GM12878 (cell line): Measurements from ENCODE around the gene SERPINB4. TPM values are rescaled to one million over a fixed set of nuclear protein-coding genes. Genes with fewer than 3 reads are reported as not detected.

Source experiments
- ATAC-seq: fragments of 200-7000 bp; cut with Tn5 transposase; 3 replicates; pipeline ENCODE4 v1.9.1; 2020; ENCODE audit warnings: mild to moderate bottlenecking, moderate library complexity
- BruUV-seq: library from RNA; stranded (reverse); fragments of 400-500 nt; replicated peaks from 2 replicates; lab custom pipeline; 2021; lab: Mats Ljungman, UMichigan
- CTCF ChIA-PET: fragments of 300-600 bp; sonication (Branson Sonifier 250); formaldehyde crosslinking; extraction: SDS; loops from one replicate; lab custom pipeline; 2021; ENCODE audit warnings: inconsistent platforms; lab: Yijun Ruan, JAX
- POLR2A ChIA-PET: fragments of 350-600 bp; formaldehyde crosslinking; extraction: SDS; loops from one replicate; lab custom pipeline; 2021; ENCODE audit warnings: inconsistent platforms; lab: Charles Lee
- RAD21 ChIA-PET: fragments of 300-600 bp; sonication (Branson Sonifier 250); formaldehyde crosslinking; loops from one replicate; lab custom pipeline; 2023; ENCODE audit warnings: antibody characterized with exemption; ENCODE audit not compliant: unreplicated experiment; lab: Charles Lee
- SMC1A ChIA-PET: fragments of 300-600 bp; sonication (Branson Sonifier 250); formaldehyde crosslinking; loops from one replicate; lab custom pipeline; 2023; ENCODE audit not compliant: unreplicated experiment, uncharacterized antibody; lab: Charles Lee
- DNase-seq: peaks from one replicate; pipeline ENCODE4 v3.0.0-alpha.2; 2011; ENCODE audit warnings: low read depth, low spot score
- FAIRE-seq: peaks from 3 replicates; lab custom pipeline; 2011; peaks lifted over from hg19 to GRCh38; lab: Jason Lieb, UNC
- H2AFZ ChIP-seq: 2 replicates; pipeline ENCODE4 v1.6.0; 2011; ENCODE audit warnings: low read depth, low read length, control low read depth; ENCODE audit not compliant: control insufficient read depth
- H3K27ac ChIP-seq: 2 replicates; pipeline ENCODE4 v1.5.1; 2011; ENCODE audit warnings: control low read depth; ENCODE audit not compliant: control insufficient read depth, insufficient read depth
- H3K27me3 ChIP-seq, 2 experiments: replicated peaks in 1 of 2; 2 replicates each; pipeline versions ENCODE4 v1.6.0 to v1.6.1; 2011; ENCODE audit warnings: low read length in 1 of 2; ENCODE audit not compliant: control insufficient read depth in 2 of 2, insufficient read depth in 2 of 2
- H3K36me3 ChIP-seq, 2 experiments: 2 replicates each; pipeline ENCODE4 v1.5.1; 2011; ENCODE audit warnings: low read length in 1 of 2; ENCODE audit not compliant: control insufficient read depth in 2 of 2, insufficient read depth in 2 of 2
- H3K4me1 ChIP-seq: 2 replicates; pipeline ENCODE4 v1.6.1; 2011; ENCODE audit warnings: mild to moderate bottlenecking, low read length, moderate library complexity, mixed read lengths; ENCODE audit not compliant: control insufficient read depth, insufficient read depth
- H3K4me2 ChIP-seq: 2 replicates; pipeline ENCODE4 v1.6.0; 2011; ENCODE audit warnings: control low read depth; ENCODE audit not compliant: control insufficient read depth, insufficient read depth
- H3K4me3 ChIP-seq: fragments of 200-600 bp; sonication (generic); 2 replicates; pipeline ENCODE4 v1.5.1; 2016
- H3K79me2 ChIP-seq: 2 replicates; pipeline ENCODE4 v1.6.0; 2011; ENCODE audit warnings: low read length; ENCODE audit not compliant: control insufficient read depth, insufficient read depth
- H3K9ac ChIP-seq: 2 replicates; pipeline ENCODE4 v1.8.0; 2011; ENCODE audit warnings: low read length, control low read depth, mixed read lengths; ENCODE audit not compliant: control insufficient read depth, insufficient read depth
- H3K9me3 ChIP-seq: replicated peaks from 3 replicates; pipeline ENCODE4 v1.5.1; 2011; ENCODE audit warnings: mild to moderate bottlenecking, low read length; ENCODE audit not compliant: control insufficient read depth, insufficient read depth
- H4K20me1 ChIP-seq: 2 replicates; pipeline ENCODE4 v1.6.0; 2011; ENCODE audit not compliant: control insufficient read depth, insufficient read depth
- JUND ChIP-seq: IDR thresholded peaks from 2 replicates; pipeline ENCODE4 v1.6.1; 2012; ENCODE audit warnings: low read depth, mild to moderate bottlenecking, low read length, improper control_type of control experiment, moderate library complexity
- NFXL1 ChIP-seq: fragments of 450-650 bp; IDR thresholded peaks from 2 replicates; pipeline ENCODE4 v1.6.1; 2017; ENCODE audit warnings: antibody characterized with exemption, mild to moderate bottlenecking, borderline replicate concordance
- SMC3 ChIP-seq: IDR thresholded peaks from 2 replicates; pipeline ENCODE4 v1.6.1; 2011; ENCODE audit warnings: low read length, improper control_type of control experiment, borderline replicate concordance
- STAT3 ChIP-seq: IDR thresholded peaks from 2 replicates; pipeline ENCODE4 v1.6.1; 2011; ENCODE audit warnings: low read depth, low read length, improper control_type of control experiment
- SUZ12 ChIP-seq: fragments of 200-600 bp; sonication (generic); IDR thresholded peaks from one replicate; pipeline ENCODE4 v1.6.1; 2018; ENCODE audit warnings: antibody characterized with exemption, mild to moderate bottlenecking; ENCODE audit not compliant: unreplicated experiment
- ZNF207 ChIP-seq: fragments of 450-650 bp; IDR thresholded peaks from 2 replicates; pipeline ENCODE4 v1.6.1; 2014; ENCODE audit warnings: antibody characterized with exemption, mild to moderate bottlenecking, borderline replicate concordance
- WGBS: methylation state at CpG from one replicate; pipeline ENCODE4 v1.1.6; 2016; ENCODE audit warnings: low lambda C conversion rate; ENCODE audit not compliant: insufficient replicate concordance, insufficient coverage; ENCODE audit errors: missing lambda C conversion rate; 5-methylcytosine and 5-hydroxymethylcytosine counted together
- in situ Hi-C: fragments of 300-500 bp; cut with MboI; formaldehyde crosslinking; loops from 9 replicates; pipeline ENCODE4 v1.14.3; 2018; ENCODE audit warnings: mixed read lengths
- intact Hi-C: fragments of 100-400 bp; cut with micrococcal nuclease; formaldehyde crosslinking; loops from one replicate; pipeline ENCODE4 v1.14.2; 2022; ENCODE audit not compliant: unreplicated experiment
- polyA plus RNA-seq, 11 experiments: library from polyadenylated mRNA; depleted of rRNA in 4 of 11; unstranded in 6 of 11; stranded (reverse) in 5 of 11; fragments of >200 nt; fragmentation: Nextera tagmentation in 4 of 11; fragmentation: Illumina TruSeq in 1 of 11; extraction: Ambion mirVana in 4 of 11; extraction: Trizol in 1 of 11; gene quantifications; 1 replicate in 1 of 11; 2 replicates in 10 of 11; pipeline versions ENCODE4 v1.2.1 to v1.2.3, GENCODE V29; 2011 to 2016; ENCODE audit warnings: inconsistent platforms in 2 of 11, missing spikeins in 2 of 11, low read depth in 1 of 11
- total RNA-seq, 4 experiments: library from RNA; depleted of rRNA in 3 of 4; stranded (reverse); fragments of >200 nt in 3 of 4; fragmentation: Illumina TruSeq in 1 of 4; extraction: Trizol in 1 of 4; gene quantifications; 2 replicates each; pipeline versions ENCODE4 v1.2.1 to v1.2.3, GENCODE V29; 2013 to 2021
- TF ChIP-seq, protein P1 (sequence below): IDR thresholded peaks from 2 replicates; pipeline ENCODE4 v1.6.1; 2012; ENCODE audit warnings: low read length, inconsistent platforms
- TF ChIP-seq, protein P2 (sequence below): fragments of 150-350 bp; IDR thresholded peaks from 2 replicates; pipeline ENCODE4 v1.6.1; 2016; ENCODE audit warnings: low read depth, low read length
- TF ChIP-seq, protein P3 (sequence below): IDR thresholded peaks from 2 replicates; pipeline ENCODE4 v1.6.1; 2012; ENCODE audit warnings: mild to moderate bottlenecking, low read depth, low read length
- TF ChIP-seq, protein P4 (sequence below): fragments of 450-650 bp; formaldehyde crosslinking; IDR thresholded peaks from 2 replicates; pipeline ENCODE4 v1.4.0; 2022; ENCODE audit warnings: mild to moderate bottlenecking, moderate library complexity

SERPINB4 gene
- total and polyA plus RNA-seq, 10 of the 15 experiments (the other 5 are each of a cell fraction or from before 2014, with no cell fraction given) = not detected

DNA sequence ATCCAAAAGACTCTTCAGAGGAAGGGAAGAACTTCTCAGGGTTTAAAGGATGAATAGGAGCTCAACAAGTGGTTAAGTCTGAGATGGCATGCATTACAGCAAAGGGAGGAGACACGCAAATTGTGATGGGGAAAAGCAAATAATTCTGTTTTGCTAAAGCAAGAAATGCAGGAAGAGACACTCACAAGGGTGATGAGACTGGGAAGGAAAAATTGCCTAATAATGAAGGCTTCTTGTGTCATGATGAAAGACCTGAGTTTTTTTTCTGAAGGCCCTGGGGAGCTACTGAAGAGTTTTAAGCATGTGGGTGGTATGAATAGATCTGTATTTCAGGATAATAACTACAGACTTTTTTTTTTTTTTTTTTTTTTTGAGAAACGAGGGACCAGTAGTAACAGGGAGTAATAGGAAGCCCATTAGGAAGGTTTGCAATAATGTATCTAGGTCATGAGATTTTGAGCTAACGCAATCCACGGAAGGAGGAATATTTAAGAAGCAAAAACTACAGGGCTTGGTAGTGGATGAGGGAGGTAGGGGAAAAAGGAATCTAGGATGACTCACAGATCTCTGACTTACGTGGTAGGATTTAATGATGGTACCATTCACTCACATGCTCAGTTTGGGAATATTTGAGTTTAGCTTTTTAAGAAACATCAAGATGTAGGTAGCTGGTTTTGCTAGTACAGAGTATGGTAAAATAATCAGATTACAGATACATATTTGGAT lies 33.6 kb upstream of the SERPINB4 start:
- CTCF ChIA-PET = interaction anchor here (1.2 to 3.7 kb wide), 3 partner anchors 9 to 159 kb away, joined by 5 to 17 read pairs (median 6); no protein-coding TSS in a partner anchor
- BruUV-seq = no TSS peak
- SMC1A ChIA-PET = interaction anchor here (1.0 to 1.3 kb wide), 2 partner anchors 13 to 159 kb away, joined by 3 to 4 read pairs; no protein-coding TSS in a partner anchor
- intact Hi-C loops = no loop called here
- FAIRE-seq = no peak
- RAD21 ChIA-PET = interaction anchor here (1.4 kb wide), 1 partner anchor 160 kb away, joined by 5 read pairs; no protein-coding TSS in a partner anchor
- POLR2A ChIA-PET = interaction anchor here (0.7 kb wide), 1 partner anchor 160 kb away, joined by 3 read pairs; no protein-coding TSS in a partner anchor
- H3K27ac ChIP-seq = no peak overlapping the region
- 50% methylated on average over 4 of the region's 5 CpGs for WGBS
- no peak overlapping the region for H3K4me2 ChIP-seq
- no peak overlapping the region for H2AFZ ChIP-seq
- no peak overlapping the region for H3K4me3 ChIP-seq
- in situ Hi-C loops = loop anchor here (10.0 kb wide), 1 partner anchor 153 kb away; no protein-coding TSS in a partner anchor
- H3K9ac ChIP-seq = no peak overlapping the region
- H3K4me1 ChIP-seq = no peaks in the 10 kb centered on the region
- no peak for DNase-seq
- H3K9me3 ChIP-seq = no peaks in the 10 kb centered on the region
- no peaks in the 10 kb centered on the region for H4K20me1 ChIP-seq
- no peaks in the 10 kb centered on the region for H3K79me2 ChIP-seq
- H3K27me3 ChIP-seq = no peaks in the 10 kb centered on the region
- no peaks in the 10 kb centered on the region for H3K36me3 ChIP-seq
- no peak for ATAC-seq
- TF ChIP-seq, protein P1, sequence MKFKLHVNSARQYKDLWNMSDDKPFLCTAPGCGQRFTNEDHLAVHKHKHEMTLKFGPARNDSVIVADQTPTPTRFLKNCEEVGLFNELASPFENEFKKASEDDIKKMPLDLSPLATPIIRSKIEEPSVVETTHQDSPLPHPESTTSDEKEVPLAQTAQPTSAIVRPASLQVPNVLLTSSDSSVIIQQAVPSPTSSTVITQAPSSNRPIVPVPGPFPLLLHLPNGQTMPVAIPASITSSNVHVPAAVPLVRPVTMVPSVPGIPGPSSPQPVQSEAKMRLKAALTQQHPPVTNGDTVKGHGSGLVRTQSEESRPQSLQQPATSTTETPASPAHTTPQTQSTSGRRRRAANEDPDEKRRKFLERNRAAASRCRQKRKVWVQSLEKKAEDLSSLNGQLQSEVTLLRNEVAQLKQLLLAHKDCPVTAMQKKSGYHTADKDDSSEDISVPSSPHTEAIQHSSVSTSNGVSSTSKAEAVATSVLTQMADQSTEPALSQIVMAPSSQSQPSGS = no peak
- TF ChIP-seq JUND (no peak), NFXL1 (no peak), SUZ12 (no peak), SMC3 (no peak), ZNF207 (no peak), STAT3 (no peak)
- TF ChIP-seq, protein P2, sequence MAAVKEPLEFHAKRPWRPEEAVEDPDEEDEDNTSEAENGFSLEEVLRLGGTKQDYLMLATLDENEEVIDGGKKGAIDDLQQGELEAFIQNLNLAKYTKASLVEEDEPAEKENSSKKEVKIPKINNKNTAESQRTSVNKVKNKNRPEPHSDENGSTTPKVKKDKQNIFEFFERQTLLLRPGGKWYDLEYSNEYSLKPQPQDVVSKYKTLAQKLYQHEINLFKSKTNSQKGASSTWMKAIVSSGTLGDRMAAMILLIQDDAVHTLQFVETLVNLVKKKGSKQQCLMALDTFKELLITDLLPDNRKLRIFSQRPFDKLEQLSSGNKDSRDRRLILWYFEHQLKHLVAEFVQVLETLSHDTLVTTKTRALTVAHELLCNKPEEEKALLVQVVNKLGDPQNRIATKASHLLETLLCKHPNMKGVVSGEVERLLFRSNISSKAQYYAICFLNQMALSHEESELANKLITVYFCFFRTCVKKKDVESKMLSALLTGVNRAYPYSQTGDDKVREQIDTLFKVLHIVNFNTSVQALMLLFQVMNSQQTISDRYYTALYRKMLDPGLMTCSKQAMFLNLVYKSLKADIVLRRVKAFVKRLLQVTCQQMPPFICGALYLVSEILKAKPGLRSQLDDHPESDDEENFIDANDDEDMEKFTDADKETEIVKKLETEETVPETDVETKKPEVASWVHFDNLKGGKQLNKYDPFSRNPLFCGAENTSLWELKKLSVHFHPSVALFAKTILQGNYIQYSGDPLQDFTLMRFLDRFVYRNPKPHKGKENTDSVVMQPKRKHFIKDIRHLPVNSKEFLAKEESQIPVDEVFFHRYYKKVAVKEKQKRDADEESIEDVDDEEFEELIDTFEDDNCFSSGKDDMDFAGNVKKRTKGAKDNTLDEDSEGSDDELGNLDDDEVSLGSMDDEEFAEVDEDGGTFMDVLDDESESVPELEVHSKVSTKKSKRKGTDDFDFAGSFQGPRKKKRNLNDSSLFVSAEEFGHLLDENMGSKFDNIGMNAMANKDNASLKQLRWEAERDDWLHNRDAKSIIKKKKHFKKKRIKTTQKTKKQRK = no peak
- TF ChIP-seq, protein P3, sequence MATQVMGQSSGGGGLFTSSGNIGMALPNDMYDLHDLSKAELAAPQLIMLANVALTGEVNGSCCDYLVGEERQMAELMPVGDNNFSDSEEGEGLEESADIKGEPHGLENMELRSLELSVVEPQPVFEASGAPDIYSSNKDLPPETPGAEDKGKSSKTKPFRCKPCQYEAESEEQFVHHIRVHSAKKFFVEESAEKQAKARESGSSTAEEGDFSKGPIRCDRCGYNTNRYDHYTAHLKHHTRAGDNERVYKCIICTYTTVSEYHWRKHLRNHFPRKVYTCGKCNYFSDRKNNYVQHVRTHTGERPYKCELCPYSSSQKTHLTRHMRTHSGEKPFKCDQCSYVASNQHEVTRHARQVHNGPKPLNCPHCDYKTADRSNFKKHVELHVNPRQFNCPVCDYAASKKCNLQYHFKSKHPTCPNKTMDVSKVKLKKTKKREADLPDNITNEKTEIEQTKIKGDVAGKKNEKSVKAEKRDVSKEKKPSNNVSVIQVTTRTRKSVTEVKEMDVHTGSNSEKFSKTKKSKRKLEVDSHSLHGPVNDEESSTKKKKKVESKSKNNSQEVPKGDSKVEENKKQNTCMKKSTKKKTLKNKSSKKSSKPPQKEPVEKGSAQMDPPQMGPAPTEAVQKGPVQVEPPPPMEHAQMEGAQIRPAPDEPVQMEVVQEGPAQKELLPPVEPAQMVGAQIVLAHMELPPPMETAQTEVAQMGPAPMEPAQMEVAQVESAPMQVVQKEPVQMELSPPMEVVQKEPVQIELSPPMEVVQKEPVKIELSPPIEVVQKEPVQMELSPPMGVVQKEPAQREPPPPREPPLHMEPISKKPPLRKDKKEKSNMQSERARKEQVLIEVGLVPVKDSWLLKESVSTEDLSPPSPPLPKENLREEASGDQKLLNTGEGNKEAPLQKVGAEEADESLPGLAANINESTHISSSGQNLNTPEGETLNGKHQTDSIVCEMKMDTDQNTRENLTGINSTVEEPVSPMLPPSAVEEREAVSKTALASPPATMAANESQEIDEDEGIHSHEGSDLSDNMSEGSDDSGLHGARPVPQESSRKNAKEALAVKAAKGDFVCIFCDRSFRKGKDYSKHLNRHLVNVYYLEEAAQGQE = no peak
- TF ChIP-seq, protein P4, sequence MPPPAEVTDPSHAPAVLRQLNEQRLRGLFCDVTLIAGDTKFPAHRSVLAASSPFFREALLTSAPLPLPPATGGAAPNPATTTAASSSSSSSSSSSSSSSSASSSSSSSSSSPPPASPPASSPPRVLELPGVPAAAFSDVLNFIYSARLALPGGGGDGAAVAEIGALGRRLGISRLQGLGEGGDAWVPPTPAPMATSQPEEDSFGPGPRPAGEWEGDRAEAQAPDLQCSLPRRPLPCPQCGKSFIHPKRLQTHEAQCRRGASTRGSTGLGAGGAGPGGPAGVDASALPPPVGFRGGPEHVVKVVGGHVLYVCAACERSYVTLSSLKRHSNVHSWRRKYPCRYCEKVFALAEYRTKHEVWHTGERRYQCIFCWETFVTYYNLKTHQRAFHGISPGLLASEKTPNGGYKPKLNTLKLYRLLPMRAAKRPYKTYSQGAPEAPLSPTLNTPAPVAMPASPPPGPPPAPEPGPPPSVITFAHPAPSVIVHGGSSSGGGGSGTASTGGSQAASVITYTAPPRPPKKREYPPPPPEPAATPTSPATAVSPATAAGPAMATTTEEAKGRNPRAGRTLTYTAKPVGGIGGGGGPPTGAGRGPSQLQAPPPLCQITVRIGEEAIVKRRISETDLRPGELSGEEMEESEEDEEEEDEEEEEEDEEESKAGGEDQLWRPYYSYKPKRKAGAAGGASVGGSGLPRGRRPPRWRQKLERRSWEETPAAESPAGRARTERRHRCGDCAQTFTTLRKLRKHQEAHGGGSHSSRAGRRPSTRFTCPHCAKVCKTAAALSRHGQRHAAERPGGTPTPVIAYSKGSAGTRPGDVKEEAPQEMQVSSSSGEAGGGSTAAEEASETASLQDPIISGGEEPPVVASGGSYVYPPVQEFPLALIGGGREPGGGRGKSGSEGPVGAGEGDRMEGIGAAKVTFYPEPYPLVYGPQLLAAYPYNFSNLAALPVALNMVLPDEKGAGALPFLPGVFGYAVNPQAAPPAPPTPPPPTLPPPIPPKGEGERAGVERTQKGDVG (CRISPR knock-in tag) = no peak
